Neural progenitor cell (in vitro differentiated cells): ENCODE results near the gene CADM1.

Source experiments
- EZH2 ChIP-seq: fragments of 200-600 bp; sonication (generic); IDR thresholded peaks from 2 replicates; pipeline ENCODE4 v1.6.1; 2017; ENCODE audit warnings: antibody characterized with exemption, mild to moderate bottlenecking, moderate library complexity
- EZH2phosphoT487 ChIP-seq: fragments of 200-600 bp; sonication (generic); IDR thresholded peaks from 2 replicates; pipeline ENCODE4 v1.6.1; 2017; ENCODE audit warnings: antibody characterized with exemption
- TF ChIP-seq, protein P1 (sequence below): fragments of 200-600 bp; sonication (generic); IDR thresholded peaks from 2 replicates; pipeline ENCODE4 v1.5.1; 2017; ENCODE audit warnings: antibody characterized with exemption, mild to moderate bottlenecking

GRCh38 chr11:115418626-115419025 is 85.6 kb downstream of the CADM1 start:
- TF ChIP-seq, protein P1, sequence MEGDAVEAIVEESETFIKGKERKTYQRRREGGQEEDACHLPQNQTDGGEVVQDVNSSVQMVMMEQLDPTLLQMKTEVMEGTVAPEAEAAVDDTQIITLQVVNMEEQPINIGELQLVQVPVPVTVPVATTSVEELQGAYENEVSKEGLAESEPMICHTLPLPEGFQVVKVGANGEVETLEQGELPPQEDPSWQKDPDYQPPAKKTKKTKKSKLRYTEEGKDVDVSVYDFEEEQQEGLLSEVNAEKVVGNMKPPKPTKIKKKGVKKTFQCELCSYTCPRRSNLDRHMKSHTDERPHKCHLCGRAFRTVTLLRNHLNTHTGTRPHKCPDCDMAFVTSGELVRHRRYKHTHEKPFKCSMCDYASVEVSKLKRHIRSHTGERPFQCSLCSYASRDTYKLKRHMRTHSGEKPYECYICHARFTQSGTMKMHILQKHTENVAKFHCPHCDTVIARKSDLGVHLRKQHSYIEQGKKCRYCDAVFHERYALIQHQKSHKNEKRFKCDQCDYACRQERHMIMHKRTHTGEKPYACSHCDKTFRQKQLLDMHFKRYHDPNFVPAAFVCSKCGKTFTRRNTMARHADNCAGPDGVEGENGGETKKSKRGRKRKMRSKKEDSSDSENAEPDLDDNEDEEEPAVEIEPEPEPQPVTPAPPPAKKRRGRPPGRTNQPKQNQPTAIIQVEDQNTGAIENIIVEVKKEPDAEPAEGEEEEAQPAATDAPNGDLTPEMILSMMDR: no peak
- TF ChIP-seq EZH2phosphoT487 (no peak), EZH2 (no peak)
